Parathyroid adenoma (tissue), 2 donors: Measurements from ENCODE around the gene PPAT.
A peak's percentile ranks its signal among the peaks of the same experiment; 100 is the strongest.

Experiments used
- H2AFZ ChIP-seq: fragments of 300-600 bp; sonication (generic); one replicate; pipeline ENCODE4 v1.7.0; 2017; ENCODE audit warnings: antibody characterized with exemption, mild to moderate bottlenecking
- H3K27ac ChIP-seq: fragments of 300-600 bp; sonication (generic); one replicate; pipeline ENCODE4 v1.7.0; 2017
- H3K27me3 ChIP-seq: fragments of 300-600 bp; sonication (generic); one replicate; pipeline ENCODE4 v1.7.0; 2017; ENCODE audit warnings: low read length; ENCODE audit not compliant: control insufficient read depth, insufficient read depth
- H3K36me3 ChIP-seq: fragments of 300-600 bp; sonication (generic); one replicate; pipeline ENCODE4 v1.7.0; 2017; ENCODE audit warnings: low read length; ENCODE audit not compliant: control insufficient read depth, insufficient read depth
- H3K4me1 ChIP-seq: fragments of 300-600 bp; sonication (generic); one replicate; pipeline ENCODE4 v1.7.0; 2017; ENCODE audit warnings: control low read depth
- H3K4me2 ChIP-seq: fragments of 300-600 bp; sonication (generic); one replicate; pipeline ENCODE4 v1.7.0; 2017; ENCODE audit warnings: low read length
- H3K4me3 ChIP-seq: fragments of 300-600 bp; sonication (generic); one replicate; pipeline ENCODE4 v1.7.0; 2017; ENCODE audit warnings: low read depth, low read length
- H3K79me2 ChIP-seq: fragments of 300-600 bp; sonication (generic); one replicate; pipeline ENCODE4 v1.7.0; 2017; ENCODE audit warnings: control low read depth
- H3K9ac ChIP-seq: fragments of 300-600 bp; sonication (generic); one replicate; pipeline ENCODE4 v1.7.0; 2017; ENCODE audit warnings: mild to moderate bottlenecking
- H3K9me3 ChIP-seq: fragments of 300-600 bp; sonication (generic); one replicate; pipeline ENCODE4 v1.7.0; 2017; ENCODE audit warnings: low read length; ENCODE audit not compliant: control insufficient read depth
- CTCF ChIP-seq: fragments of 300-600 bp; sonication (generic); IDR thresholded peaks from one replicate; pipeline ENCODE4 v1.7.0; 2017; ENCODE audit warnings: antibody characterized with exemption, mild to moderate bottlenecking
- donor health status: primary hyperparathyroidism.

The PPAT gene

GRCh38 chr4:56465599-56466295 lies 30.3 kb upstream of the PPAT start:
- Histone ChIP-seq H3K9ac (no peak overlapping the region), H3K27me3 (no peaks in the 10 kb centered on the region), H3K27ac (no peak overlapping the region), H3K36me3 (no peaks in the 10 kb centered on the region), H3K4me3 (no peak overlapping the region), H3K9me3 (no peaks in the 10 kb centered on the region), H3K79me2 (peaks cover 4% of the 10 kb centered on the region), H2AFZ (no peak overlapping the region), H3K4me2 (peak overlapping the region; percentile 74), H3K4me1 (peaks cover 5% of the 10 kb centered on the region)
- TF ChIP-seq CTCF = no peak

GRCh38 chr4:56464581-56464980 lies 29.2 kb upstream of the PPAT start:
- Histone ChIP-seq H3K4me3 (no peak overlapping the region), H3K27ac (no peak overlapping the region), H3K4me1 (peaks cover 5% of the 10 kb centered on the region), H3K9me3 (no peaks in the 10 kb centered on the region), H3K4me2 (no peak overlapping the region), H2AFZ (no peak overlapping the region), H3K36me3 (no peaks in the 10 kb centered on the region), H3K79me2 (peaks cover 4% of the 10 kb centered on the region), H3K9ac (no peak overlapping the region), H3K27me3 (no peaks in the 10 kb centered on the region)
- TF ChIP-seq CTCF = no peak

GRCh38 chr4:56463711-56464110 lies 28.3 kb upstream of the PPAT start:
- H3K9me3 ChIP-seq = no peaks in the 10 kb centered on the region
- no peak overlapping the region for H3K4me3 ChIP-seq
- no peak for TF ChIP-seq CTCF
- no peak overlapping the region for H3K27ac ChIP-seq
- H3K4me2 ChIP-seq = no peak overlapping the region
- H3K79me2 ChIP-seq = peaks cover 4% of the 10 kb centered on the region
- H3K27me3 ChIP-seq = no peaks in the 10 kb centered on the region
- H2AFZ ChIP-seq = no peak overlapping the region
- no peaks in the 10 kb centered on the region for H3K36me3 ChIP-seq
- no peak overlapping the region for H3K9ac ChIP-seq
- peaks cover 2% of the 10 kb centered on the region for H3K4me1 ChIP-seq

GRCh38 chr4:56462157-56462556 lies 26.7 kb upstream of the PPAT start:
- no peak overlapping the region for H3K9ac ChIP-seq
- H3K27me3 ChIP-seq = no peaks in the 10 kb centered on the region
- H3K4me2 ChIP-seq = no peak overlapping the region
- H2AFZ ChIP-seq = no peak overlapping the region
- H3K9me3 ChIP-seq = no peaks in the 10 kb centered on the region
- H3K4me1 ChIP-seq = no peaks in the 10 kb centered on the region
- H3K27ac ChIP-seq = no peak overlapping the region
- H3K4me3 ChIP-seq = no peak overlapping the region
- H3K36me3 ChIP-seq = no peaks in the 10 kb centered on the region
- no peak for TF ChIP-seq CTCF
- peaks cover 4% of the 10 kb centered on the region for H3K79me2 ChIP-seq

GRCh38 chr4:56460085-56460484 lies 24.7 kb upstream of the PPAT start:
- no peaks in the 10 kb centered on the region for H3K4me1 ChIP-seq
- no peaks in the 10 kb centered on the region for H3K79me2 ChIP-seq
- no peak overlapping the region for H3K4me2 ChIP-seq
- H3K27me3 ChIP-seq = no peaks in the 10 kb centered on the region
- H3K9ac ChIP-seq = no peak overlapping the region
- no peaks in the 10 kb centered on the region for H3K9me3 ChIP-seq
- H3K36me3 ChIP-seq = no peaks in the 10 kb centered on the region
- H2AFZ ChIP-seq = no peak overlapping the region
- H3K27ac ChIP-seq = no peak overlapping the region
- no peak for TF ChIP-seq CTCF
- H3K4me3 ChIP-seq = no peak overlapping the region
